ENCODE results near the gene SGSM1. TPM values are rescaled to one million over a fixed set of nuclear protein-coding genes. Genes with fewer than 3 reads are reported as not detected.

Gene SGSM1
- total RNA-seq, 1 donor from 2014 or later, result 0.75 TPM

GRCh38 chr22:24969560-24970301 is 163.7 kb downstream of the SGSM1 start:
- Mint-ChIP-seq H3K4me1 (peaks cover 17% of the 10 kb centered on the region), H3K27me3 (ENCODE audit: low read depth) (no peaks in the 10 kb centered on the region), H3K36me3 (ENCODE audit: low read depth) (no peaks in the 10 kb centered on the region), H3K9me3 (no peaks in the 10 kb centered on the region), H3K4me3 (no peak overlapping the region), H3K27ac (ENCODE audit: unreplicated experiment) (no peak overlapping the region)
- no peak for TF ChIP-seq CTCF (conservative IDR thresholded peaks at IDR 0.05)
- DNase-seq (ENCODE audit: low read depth, low spot score), result no peak

DNA sequence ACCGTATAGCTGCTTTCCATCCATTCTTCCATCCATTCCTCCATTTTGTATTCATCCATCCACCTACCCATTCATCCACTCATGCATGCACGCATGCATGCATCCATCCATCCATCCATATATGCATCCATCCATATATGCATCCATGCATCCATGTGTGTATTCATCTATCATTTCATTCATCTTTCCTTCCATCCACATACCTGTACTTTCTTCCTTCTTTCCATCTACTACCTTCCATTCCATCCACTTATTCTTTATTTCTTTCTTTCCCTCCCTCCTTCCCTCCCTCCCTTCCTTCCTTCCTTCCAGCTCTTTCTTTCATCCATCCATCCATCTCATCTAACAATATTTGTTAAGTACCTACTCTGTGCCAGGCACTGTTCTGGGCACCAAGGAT is 166.4 kb downstream of the SGSM1 start:
- DNase-seq (ENCODE audit: low read depth, low spot score), result no peak
- Mint-ChIP-seq H3K27me3 (ENCODE audit: low read depth) (no peaks in the 10 kb centered on the region), H3K4me3 (no peak overlapping the region), H3K4me1 (peaks cover 27% of the 10 kb centered on the region), H3K36me3 (ENCODE audit: low read depth) (no peaks in the 10 kb centered on the region), H3K9me3 (no peaks in the 10 kb centered on the region), H3K27ac (ENCODE audit: unreplicated experiment) (no peak overlapping the region)
- no peak for TF ChIP-seq CTCF (conservative IDR thresholded peaks at IDR 0.05)

GRCh38 chr22:24973872-24974271 is 167.9 kb downstream of the SGSM1 start:
- H3K36me3 Mint-ChIP-seq (ENCODE audit: low read depth), result no peaks in the 10 kb centered on the region
- DNase-seq (ENCODE audit: low read depth, low spot score), result no peak
- H3K4me1 Mint-ChIP-seq, result peaks cover 36% of the 10 kb centered on the region
- H3K27me3 Mint-ChIP-seq (ENCODE audit: low read depth), result no peaks in the 10 kb centered on the region
- no peak for TF ChIP-seq CTCF (conservative IDR thresholded peaks at IDR 0.05)
- no peak overlapping the region for H3K4me3 Mint-ChIP-seq
- H3K27ac Mint-ChIP-seq (ENCODE audit: unreplicated experiment), result no peak overlapping the region
- no peaks in the 10 kb centered on the region for H3K9me3 Mint-ChIP-seq

DNA sequence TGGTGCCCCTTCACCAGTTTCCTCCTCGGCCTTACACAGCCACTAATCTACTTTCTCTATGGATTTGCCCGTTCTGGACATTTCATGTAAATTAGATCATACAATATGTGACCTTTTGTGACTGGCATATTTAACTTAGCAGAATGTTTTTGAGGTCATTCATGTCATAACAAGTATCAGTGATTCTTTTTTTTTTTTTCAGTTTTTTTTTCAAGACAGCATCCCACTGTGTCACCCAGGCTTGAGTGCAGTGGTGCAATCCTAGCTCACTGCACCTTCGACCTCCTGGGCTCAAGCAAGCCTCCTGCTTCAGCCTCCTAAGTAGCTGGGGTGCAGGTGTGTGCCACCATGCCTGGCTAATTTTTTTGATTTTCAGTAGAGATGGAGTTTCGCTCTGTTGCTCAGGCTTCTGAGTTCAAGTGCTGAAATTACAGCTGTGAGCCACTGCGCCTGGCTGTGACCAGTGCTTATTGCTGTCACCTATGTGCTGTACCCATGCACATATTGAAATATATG is 169.2 kb downstream of the SGSM1 start:
- no peaks in the 10 kb centered on the region for H3K36me3 Mint-ChIP-seq (ENCODE audit: low read depth)
- TF ChIP-seq CTCF (conservative IDR thresholded peaks at IDR 0.05), result no peak
- no peaks in the 10 kb centered on the region for H3K27me3 Mint-ChIP-seq (ENCODE audit: low read depth)
- no peak for DNase-seq (ENCODE audit: low read depth, low spot score)
- H3K4me3 Mint-ChIP-seq, result no peak overlapping the region
- H3K9me3 Mint-ChIP-seq, result no peaks in the 10 kb centered on the region
- no peak overlapping the region for H3K27ac Mint-ChIP-seq (ENCODE audit: unreplicated experiment)
- H3K4me1 Mint-ChIP-seq, result peaks cover 31% of the 10 kb centered on the region

- Mint-ChIP-seq H3K9me3 (no peaks in the 10 kb centered on the region), H3K4me3 (no peak overlapping the region), H3K27me3 (ENCODE audit: low read depth) (no peaks in the 10 kb centered on the region), H3K4me1 (peaks cover 31% of the 10 kb centered on the region), H3K36me3 (ENCODE audit: low read depth) (no peaks in the 10 kb centered on the region), H3K27ac (ENCODE audit: unreplicated experiment) (no peak overlapping the region)
- no peak for DNase-seq (ENCODE audit: low read depth, low spot score)
- no peak for TF ChIP-seq CTCF (conservative IDR thresholded peaks at IDR 0.05)
These were observed 169.9 kb downstream of the SGSM1 start for GRCh38 chr22:24975813-24976341.
